Activated CD4-positive, alpha-beta memory T cell treated with anti-CD3 and anti-CD28 coated beads for 36 hours (primary cell): ENCODE results near the gene HNRNPR. TPM values are rescaled to one million over a fixed set of nuclear protein-coding genes. Genes with fewer than 3 reads are reported as not detected.
A peak's percentile ranks its signal among the peaks of the same experiment; 100 is the strongest.
"Not testable (repeated sequence)": the region's sequence is repeated elsewhere in the genome, so short reads cannot be mapped to it uniquely, and the experiment has no call there.

Experiments
- CTCF ChIA-PET: fragments of 350-600 bp; sonication (Branson Sonifier 250); formaldehyde crosslinking; loops from one replicate; lab custom pipeline; 2021; ENCODE audit warnings: antibody characterized with exemption, inconsistent platforms; lab: Charles Lee
- POLR2A ChIA-PET: fragments of 350-600 bp; sonication (Branson Sonifier 250); formaldehyde crosslinking; loops from one replicate; lab custom pipeline; 2021; ENCODE audit warnings: antibody characterized with exemption; lab: Charles Lee
- DNase-seq: peaks from one replicate; pipeline ENCODE4 v3.0.0-alpha.2; 2020
- H3K27ac Mint-ChIP-seq: one replicate; pipeline ENCODE4 v1.8.0; 2021; ENCODE audit warnings: mixed read lengths
- H3K27me3 Mint-ChIP-seq: one replicate; pipeline ENCODE4 v1.8.0; 2021; ENCODE audit warnings: mixed read lengths
- H3K36me3 Mint-ChIP-seq: one replicate; pipeline ENCODE4 v1.8.0; 2021; ENCODE audit warnings: mixed read lengths
- H3K4me1 Mint-ChIP-seq: one replicate; pipeline ENCODE4 v1.8.0; 2021; ENCODE audit warnings: low read depth, mixed read lengths
- H3K4me3 Mint-ChIP-seq: one replicate; pipeline ENCODE4 v1.8.0; 2021; ENCODE audit warnings: mild to moderate bottlenecking, mixed read lengths
- H3K9me3 Mint-ChIP-seq: one replicate; pipeline ENCODE4 v1.8.0; 2021; ENCODE audit warnings: mixed read lengths
- intact Hi-C: fragments of 100-400 bp; cut with micrococcal nuclease; formaldehyde crosslinking; loops from one replicate; pipeline ENCODE4 v1.15.1; 2023
- total RNA-seq, 2 experiments: library from RNA; stranded (reverse); gene quantifications; one replicate each; pipeline ENCODE4 v1.2.3, GENCODE V29; 2021

HNRNPR gene
- total RNA-seq, 2 experiments from 2014 or later: 180 to 183 TPM

GRCh38 chr1:23380236-23380635 is 36.2 kb upstream of the HNRNPR start:
- H3K4me3 Mint-ChIP-seq, H3K27me3 Mint-ChIP-seq, DNase-seq, H3K27ac Mint-ChIP-seq, H3K4me1 Mint-ChIP-seq, H3K36me3 Mint-ChIP-seq, H3K9me3 Mint-ChIP-seq, CTCF ChIA-PET, POLR2A ChIA-PET, intact Hi-C loops: not testable (repeated sequence)

GRCh38 chr1:23376890-23377811 is 33.1 kb upstream of the HNRNPR start:
- Mint-ChIP-seq H3K4me3 (no peak overlapping the region), H3K27ac (no peak overlapping the region), H3K36me3 (no peaks in the 10 kb centered on the region), H3K9me3 (no peaks in the 10 kb centered on the region), H3K4me1 (no peaks in the 10 kb centered on the region), H3K27me3 (no peaks in the 10 kb centered on the region)
- intact Hi-C loops: no loop called here
- ChIA-PET POLR2A (no interaction called here), CTCF (no interaction called here)
- no peak for DNase-seq

GRCh38 chr1:23374079-23374735 is 30.1 kb upstream of the HNRNPR start:
- DNase-seq, CTCF ChIA-PET, H3K4me3 Mint-ChIP-seq, H3K9me3 Mint-ChIP-seq, POLR2A ChIA-PET, H3K36me3 Mint-ChIP-seq, intact Hi-C loops, H3K27ac Mint-ChIP-seq, H3K27me3 Mint-ChIP-seq: not testable (repeated sequence)
- H3K4me1 Mint-ChIP-seq: peaks cover 12% of the 10 kb centered on the region

GRCh38 chr1:23371987-23372880 is 28.1 kb upstream of the HNRNPR start:
- Mint-ChIP-seq H3K4me1 (peaks cover 17% of the 10 kb centered on the region), H3K9me3 (no peaks in the 10 kb centered on the region), H3K27ac (no peak overlapping the region), H3K4me3 (no peak overlapping the region), H3K27me3 (no peaks in the 10 kb centered on the region), H3K36me3 (no peaks in the 10 kb centered on the region)
- intact Hi-C loops: no loop called here
- no peak for DNase-seq
- ChIA-PET CTCF (no interaction called here), POLR2A (interaction anchor here (1.0 kb wide), 1 partner anchor 28 kb away, joined by 5 read pairs; the partner anchor contains the start of gene HNRNPR)

GRCh38 chr1:23370709-23371584 is 26.9 kb upstream of the HNRNPR start:
- Mint-ChIP-seq H3K4me3 (peak overlapping the region; percentile 93), H3K36me3 (peaks cover 12% of the 10 kb centered on the region), H3K27me3 (no peaks in the 10 kb centered on the region), H3K4me1 (peaks cover 29% of the 10 kb centered on the region), H3K9me3 (no peaks in the 10 kb centered on the region), H3K27ac (no peak overlapping the region)
- POLR2A ChIA-PET: interaction anchor here (5.5 kb wide), 1 partner anchor 26 kb away, joined by 65 read pairs; the partner anchor contains the start of gene HNRNPR
- DNase-seq: no peak
- intact Hi-C loops: no loop called here
- CTCF ChIA-PET: interaction anchor here (1.2 kb wide), 1 partner anchor 33 kb away, joined by 3 read pairs; no protein-coding TSS in a partner anchor

GRCh38 chr1:23370330-23370708 is 26.2 kb upstream of the HNRNPR start:
- H3K4me1 Mint-ChIP-seq: peaks cover 30% of the 10 kb centered on the region
- H3K27me3 Mint-ChIP-seq: no peaks in the 10 kb centered on the region
- H3K9me3 Mint-ChIP-seq: no peaks in the 10 kb centered on the region
- intact Hi-C loops: no loop called here
- DNase-seq: no peak
- POLR2A ChIA-PET: interaction anchor here (1.0 to 5.5 kb wide), 2 partner anchors 12 to 25 kb away, joined by 3 to 65 read pairs; partner anchors contain the start of gene HNRNPR
- peak overlapping the region; percentile 93 for H3K4me3 Mint-ChIP-seq
- CTCF ChIA-PET: interaction anchor here (1.2 kb wide), 1 partner anchor 34 kb away, joined by 3 read pairs; no protein-coding TSS in a partner anchor
- peaks cover 15% of the 10 kb centered on the region for H3K36me3 Mint-ChIP-seq
- no peak overlapping the region for H3K27ac Mint-ChIP-seq

GRCh38 chr1:23369335-23370013 is 25.4 kb upstream of the HNRNPR start, which contains the start of gene ZNF436:
Gene ZNF436, minus strand, starts transcription at chr1:23369836. Its CDS starts 1,831 bp downstream, at chr1:23368005.
- Mint-ChIP-seq H3K4me3 (peak within 1 kb of the TSS; percentile 93), H3K9me3 (peaks cover 4% of the 10 kb centered on the region), H3K27me3 (no peaks in the 10 kb centered on the region), H3K27ac (peak within 1 kb of the TSS; percentile 98), H3K36me3 (peaks cover 22% of the 10 kb centered on the region), H3K4me1 (peaks cover 30% of the 10 kb centered on the region)
- intact Hi-C loops: loop anchor here (2.0 kb wide), 1 partner anchor 189 kb away; the partner anchor contains the start of gene ID3
- ChIA-PET CTCF (no interaction called here), POLR2A (interaction anchor here (1.0 to 5.5 kb wide), 2 partner anchors 12 to 24 kb away, joined by 3 to 65 read pairs; partner anchors contain the start of gene HNRNPR)
- peak; percentile 45 for DNase-seq

- Mint-ChIP-seq H3K4me1 (peaks cover 30% of the 10 kb centered on the region), H3K4me3 (peak overlapping the region; percentile 93), H3K27ac (peak overlapping the region; percentile 98), H3K27me3 (no peaks in the 10 kb centered on the region), H3K9me3 (peaks cover 6% of the 10 kb centered on the region), H3K36me3 (peaks cover 28% of the 10 kb centered on the region)
- ChIA-PET POLR2A (interaction anchor here (1.1 to 5.5 kb wide), 3 partner anchors 12 to 26 kb away, joined by 4 to 65 read pairs (median 4); partner anchors contain the start of gene HNRNPR), CTCF (interaction anchor here (0.6 to 4.0 kb wide), 8 partner anchors 24 to 269 kb away, joined by 3 to 20 read pairs (median 3); partner anchors contain the start of gene HNRNPR)
- intact Hi-C loops: loop anchor here (1.0 to 2.0 kb wide), 3 partner anchors 24 to 190 kb away; partner anchors contain the start of genes HNRNPR and ID3
- peak; percentile 92 for DNase-seq
Observed at GRCh38 chr1:23368562-23369334, 24.7 kb upstream of the HNRNPR start.

- H3K4me1 Mint-ChIP-seq: peaks cover 30% of the 10 kb centered on the region
- peaks cover 34% of the 10 kb centered on the region for H3K36me3 Mint-ChIP-seq
- H3K4me3 Mint-ChIP-seq: peak overlapping the region; percentile 93
- peaks cover 13% of the 10 kb centered on the region for H3K9me3 Mint-ChIP-seq
- no peaks in the 10 kb centered on the region for H3K27me3 Mint-ChIP-seq
- H3K27ac Mint-ChIP-seq: peak overlapping the region; percentile 98
- POLR2A ChIA-PET: interaction anchor here (1.1 to 5.5 kb wide), 3 partner anchors 11 to 25 kb away, joined by 4 to 65 read pairs (median 4); partner anchors contain the start of gene HNRNPR
- CTCF ChIA-PET: interaction anchor here (0.6 to 4.0 kb wide), 10 partner anchors 13 to 269 kb away, joined by 3 to 20 read pairs (median 3); partner anchors contain the start of gene HNRNPR
- intact Hi-C loops: loop anchor here (1.0 to 2.0 kb wide), 3 partner anchors 24 to 191 kb away; partner anchors contain the start of genes HNRNPR and ID3
- peak; percentile 99 for DNase-seq
Observed at GRCh38 chr1:23367791-23368561, 23.9 kb upstream of the HNRNPR start.
